SK-N-SH (cell line): ENCODE data around the gene CAMK4.

Experiments
- CTCF ChIP-seq: fragments of 200-600 bp; sonication (generic); IDR thresholded peaks from 2 replicates; pipeline ENCODE4 v1.6.1; 2017; ENCODE audit warnings: antibody characterized with exemption, mild to moderate bottlenecking, moderate library complexity
- EP300 ChIP-seq, 2 experiments: IDR thresholded peaks; 2 replicates each; pipeline versions ENCODE4 v1.4.0 to v1.6.1; 2012; ENCODE audit warnings: borderline replicate concordance in 1 of 2, low read depth in 1 of 2, low read length in 1 of 2
- JUND ChIP-seq: IDR thresholded peaks from 2 replicates; pipeline ENCODE4 v1.4.0; 2012
- POLR2AphosphoS5 ChIP-seq: IDR thresholded peaks from 2 replicates; pipeline ENCODE4 v1.6.1; 2012; ENCODE audit warnings: low read depth, low read length
- RFX5 ChIP-seq: IDR thresholded peaks from 2 replicates; pipeline ENCODE4 v1.6.1; 2012; ENCODE audit warnings: mild to moderate bottlenecking, improper control_type of control experiment, low read length
- SMC3 ChIP-seq: IDR thresholded peaks from 2 replicates; pipeline ENCODE4 v1.6.1; 2012; ENCODE audit warnings: low read depth, low read length, improper control_type of control experiment

- TF ChIP-seq RFX5: no peak
- no peak for TF ChIP-seq JUND
- TF ChIP-seq CTCF: no peak
- TF ChIP-seq EP300 (IDR thresholded peaks at IDR 0.05; ENCODE audit: borderline replicate concordance in 1 of 2, low read depth in 1 of 2, low read length in 1 of 2): peak in 1 of 2 experiments; percentile 77; a peak in 2 of 4 replicates
- no peak for TF ChIP-seq POLR2AphosphoS5
- no peak for TF ChIP-seq SMC3
These were observed 37.1 kb upstream of the CAMK4 start for GRCh38 chr5:111187079-111187478.
